ENCODE results near the gene CORO2A. TPM values are rescaled to one million over a fixed set of nuclear protein-coding genes. Genes with fewer than 3 reads are reported as not detected.

The CORO2A gene
- total and polyA plus RNA-seq, 2 of the 13 experiments (the other 11 are each of a cell fraction or from before 2014, with no cell fraction given), result 14.4 to 15.3 TPM

DNA sequence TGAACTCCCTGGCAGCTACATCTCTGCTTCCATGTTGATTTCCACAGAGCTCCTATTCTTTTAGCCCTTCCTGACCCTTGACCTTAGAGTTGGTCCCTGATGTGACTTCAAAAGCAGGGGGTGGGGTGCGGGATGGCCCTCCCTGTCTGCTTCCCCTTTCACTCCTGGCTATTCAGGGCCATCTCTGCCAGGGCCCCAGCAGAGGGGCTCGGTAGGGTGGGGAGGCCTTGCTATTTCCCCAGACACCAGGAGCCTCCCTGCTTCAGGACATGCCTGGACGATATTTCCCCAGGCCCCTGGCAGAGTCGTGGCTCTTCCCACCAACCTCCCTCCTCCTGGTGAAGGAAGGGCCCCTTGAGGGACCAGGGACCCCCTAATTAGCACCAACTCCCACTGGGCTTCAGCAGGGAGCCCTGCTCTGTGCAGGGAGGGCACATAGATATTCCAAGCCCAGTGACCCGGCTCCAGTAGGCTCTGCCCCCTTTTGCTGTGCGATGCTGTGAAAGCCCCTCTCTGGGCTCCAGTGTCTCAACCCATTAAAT lies 17.3 kb downstream of the CORO2A start (continued):
- TF ChIP-seq, protein P1, sequence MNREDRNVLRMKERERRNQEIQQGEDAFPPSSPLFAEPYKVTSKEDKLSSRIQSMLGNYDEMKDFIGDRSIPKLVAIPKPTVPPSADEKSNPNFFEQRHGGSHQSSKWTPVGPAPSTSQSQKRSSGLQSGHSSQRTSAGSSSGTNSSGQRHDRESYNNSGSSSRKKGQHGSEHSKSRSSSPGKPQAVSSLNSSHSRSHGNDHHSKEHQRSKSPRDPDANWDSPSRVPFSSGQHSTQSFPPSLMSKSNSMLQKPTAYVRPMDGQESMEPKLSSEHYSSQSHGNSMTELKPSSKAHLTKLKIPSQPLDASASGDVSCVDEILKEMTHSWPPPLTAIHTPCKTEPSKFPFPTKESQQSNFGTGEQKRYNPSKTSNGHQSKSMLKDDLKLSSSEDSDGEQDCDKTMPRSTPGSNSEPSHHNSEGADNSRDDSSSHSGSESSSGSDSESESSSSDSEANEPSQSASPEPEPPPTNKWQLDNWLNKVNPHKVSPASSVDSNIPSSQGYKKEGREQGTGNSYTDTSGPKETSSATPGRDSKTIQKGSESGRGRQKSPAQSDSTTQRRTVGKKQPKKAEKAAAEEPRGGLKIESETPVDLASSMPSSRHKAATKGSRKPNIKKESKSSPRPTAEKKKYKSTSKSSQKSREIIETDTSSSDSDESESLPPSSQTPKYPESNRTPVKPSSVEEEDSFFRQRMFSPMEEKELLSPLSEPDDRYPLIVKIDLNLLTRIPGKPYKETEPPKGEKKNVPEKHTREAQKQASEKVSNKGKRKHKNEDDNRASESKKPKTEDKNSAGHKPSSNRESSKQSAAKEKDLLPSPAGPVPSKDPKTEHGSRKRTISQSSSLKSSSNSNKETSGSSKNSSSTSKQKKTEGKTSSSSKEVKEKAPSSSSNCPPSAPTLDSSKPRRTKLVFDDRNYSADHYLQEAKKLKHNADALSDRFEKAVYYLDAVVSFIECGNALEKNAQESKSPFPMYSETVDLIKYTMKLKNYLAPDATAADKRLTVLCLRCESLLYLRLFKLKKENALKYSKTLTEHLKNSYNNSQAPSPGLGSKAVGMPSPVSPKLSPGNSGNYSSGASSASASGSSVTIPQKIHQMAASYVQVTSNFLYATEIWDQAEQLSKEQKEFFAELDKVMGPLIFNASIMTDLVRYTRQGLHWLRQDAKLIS (CRISPR knock-in tag; IDR thresholded peaks at IDR 0.05), result no peak
- peak; percentile 98 for TF ChIP-seq NR2F6 (IDR thresholded peaks at IDR 0.05)
- TF ChIP-seq NR2F6 (CRISPR knock-in tag; IDR thresholded peaks at IDR 0.05), result peak; percentile 98
- TF ChIP-seq FOSL1 (CRISPR knock-in tag; IDR thresholded peaks at IDR 0.05; ENCODE audit: borderline replicate concordance), result no peak
- TF ChIP-seq HNF4G (IDR thresholded peaks at IDR 0.05; ENCODE audit: borderline replicate concordance, low read depth, low read length), result peak; percentile 73
- TF ChIP-seq HNF4G (CRISPR knock-in tag; IDR thresholded peaks at IDR 0.05; ENCODE audit: borderline replicate concordance, low read depth), result no peak
- 0 out of 2 replicates have a peak, but pooled peaks have one; percentile 39 for TF ChIP-seq FOXJ3 (CRISPR knock-in tag; IDR thresholded peaks at IDR 0.05; ENCODE audit: borderline replicate concordance)
- TF ChIP-seq FOXP1 (IDR thresholded peaks at IDR 0.05), result no peak
- TF ChIP-seq FOXP1 (CRISPR knock-in tag; IDR thresholded peaks at IDR 0.05), result peak; percentile 17; the same call in 1 of the 2 replicates
- 0 out of 2 replicates have a peak, but pooled peaks have one; percentile 47 for TF ChIP-seq FOXA3 (CRISPR knock-in tag; IDR thresholded peaks at IDR 0.05)
- TF ChIP-seq HNF4A (CRISPR knock-in tag; IDR thresholded peaks at IDR 0.05), result peak; percentile 80
- TF ChIP-seq NFYB (CRISPR knock-in tag; IDR thresholded peaks at IDR 0.05), result no peak
- TF ChIP-seq DPF2 (CRISPR knock-in tag; IDR thresholded peaks at IDR 0.05; ENCODE audit: borderline replicate concordance, low read depth), result peak; percentile 32; the same call in 1 of the 2 replicates
- TF ChIP-seq SIX4 (CRISPR knock-in tag; IDR thresholded peaks at IDR 0.05), result peak; percentile 31; the same call in 1 of the 2 replicates
- no peak for TF ChIP-seq RFX1 (IDR thresholded peaks at IDR 0.05)
- TF ChIP-seq ZNF644 (CRISPR knock-in tag; IDR thresholded peaks at IDR 0.05; ENCODE audit: low read depth), result 0 out of 2 replicates have a peak, but pooled peaks have one; percentile 13
- TF ChIP-seq, protein P2, sequence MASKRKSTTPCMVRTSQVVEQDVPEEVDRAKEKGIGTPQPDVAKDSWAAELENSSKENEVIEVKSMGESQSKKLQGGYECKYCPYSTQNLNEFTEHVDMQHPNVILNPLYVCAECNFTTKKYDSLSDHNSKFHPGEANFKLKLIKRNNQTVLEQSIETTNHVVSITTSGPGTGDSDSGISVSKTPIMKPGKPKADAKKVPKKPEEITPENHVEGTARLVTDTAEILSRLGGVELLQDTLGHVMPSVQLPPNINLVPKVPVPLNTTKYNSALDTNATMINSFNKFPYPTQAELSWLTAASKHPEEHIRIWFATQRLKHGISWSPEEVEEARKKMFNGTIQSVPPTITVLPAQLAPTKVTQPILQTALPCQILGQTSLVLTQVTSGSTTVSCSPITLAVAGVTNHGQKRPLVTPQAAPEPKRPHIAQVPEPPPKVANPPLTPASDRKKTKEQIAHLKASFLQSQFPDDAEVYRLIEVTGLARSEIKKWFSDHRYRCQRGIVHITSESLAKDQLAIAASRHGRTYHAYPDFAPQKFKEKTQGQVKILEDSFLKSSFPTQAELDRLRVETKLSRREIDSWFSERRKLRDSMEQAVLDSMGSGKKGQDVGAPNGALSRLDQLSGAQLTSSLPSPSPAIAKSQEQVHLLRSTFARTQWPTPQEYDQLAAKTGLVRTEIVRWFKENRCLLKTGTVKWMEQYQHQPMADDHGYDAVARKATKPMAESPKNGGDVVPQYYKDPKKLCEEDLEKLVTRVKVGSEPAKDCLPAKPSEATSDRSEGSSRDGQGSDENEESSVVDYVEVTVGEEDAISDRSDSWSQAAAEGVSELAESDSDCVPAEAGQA (IDR thresholded peaks at IDR 0.05; ENCODE audit: low read depth), result no peak
- TF ChIP-seq, protein P2 (CRISPR knock-in tag; IDR thresholded peaks at IDR 0.05; ENCODE audit: borderline replicate concordance), result no peak
- TF ChIP-seq MAFK (conservative IDR thresholded peaks at IDR 0.05 in 1 of 2, IDR thresholded peaks at IDR 0.05 in 1 of 2; ENCODE audit: low read length in 2 of 2), result no peak
- TF ChIP-seq FOXP4 (CRISPR knock-in tag; IDR thresholded peaks at IDR 0.05), result peak; percentile 75
- no peak for TF ChIP-seq ZNF614 (CRISPR knock-in tag; IDR thresholded peaks at IDR 0.05; ENCODE audit: borderline replicate concordance)

All from HepG2 (cell line).